Fibroblast of peridontal ligament (primary cell): ENCODE results near the gene SLC19A1.

Source experiments
- DNase-seq: peaks from one replicate; pipeline ENCODE4 v3.0.0-alpha.2; 2010; ENCODE audit errors: extremely low read depth

Gene SLC19A1

GRCh38 chr21:45558044-45558721 is 15.9 kb upstream of the SLC19A1 start:
- no peak for DNase-seq

GRCh38 chr21:45557616-45558043 is 15.4 kb upstream of the SLC19A1 start:
- no peak for DNase-seq

DNA sequence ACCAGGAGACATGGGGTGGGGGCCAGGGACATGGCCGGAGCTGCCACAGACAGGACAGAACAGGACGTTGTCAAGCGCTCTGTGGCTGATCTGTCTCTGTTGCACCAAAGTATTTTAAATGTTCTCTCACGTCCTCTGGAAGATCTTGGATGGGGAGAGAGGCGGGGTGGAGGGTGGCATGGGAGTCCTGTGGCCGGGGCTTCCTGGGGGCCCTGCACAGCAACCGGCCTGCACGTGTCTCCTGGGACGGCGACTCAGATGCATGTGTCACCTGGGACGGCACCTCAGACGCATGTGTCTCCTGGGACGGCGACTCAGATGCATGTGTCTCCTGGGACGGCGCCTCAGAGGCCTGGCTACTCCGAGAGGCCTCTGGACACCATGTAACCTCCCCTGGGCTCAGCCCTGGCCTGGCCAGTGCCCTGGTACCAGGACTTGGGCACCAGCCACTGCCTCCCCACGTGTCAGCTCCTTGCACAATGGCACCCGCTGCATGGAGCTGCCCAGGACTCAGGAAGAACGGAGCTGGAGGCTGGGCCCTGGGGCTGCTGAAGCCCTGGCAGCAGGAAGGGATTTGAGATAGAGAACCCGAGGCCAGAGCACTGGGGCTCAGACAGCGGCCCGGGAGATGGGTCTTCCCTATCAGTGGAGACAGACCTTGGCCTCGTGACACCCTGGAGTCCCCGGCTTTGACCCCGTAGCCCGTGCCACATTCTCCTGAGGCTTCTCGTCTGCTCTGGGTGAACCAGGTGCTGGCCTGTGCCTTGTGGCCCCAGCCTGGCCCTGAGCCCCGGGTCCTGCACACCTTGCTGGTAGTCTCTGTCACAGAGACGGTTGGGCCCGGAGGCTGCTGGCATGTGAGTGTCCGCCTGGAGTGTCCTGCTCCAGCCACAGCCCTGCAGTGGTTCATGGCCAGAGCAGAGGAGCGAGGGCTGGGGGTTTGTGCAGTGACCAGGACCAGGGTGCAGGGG is 14.7 kb upstream of the SLC19A1 start:
- no peak for DNase-seq

- no peak for DNase-seq
Observed at GRCh38 chr21:45556302-45556644, 14.0 kb upstream of the SLC19A1 start.

GRCh38 chr21:45555557-45556301 is 13.5 kb upstream of the SLC19A1 start:
- peak; percentile 74 for DNase-seq

- no peak for DNase-seq
Observed at GRCh38 chr21:45555251-45555556, 13.0 kb upstream of the SLC19A1 start.

- peak; percentile 65 for DNase-seq
Observed at GRCh38 chr21:45554477-45555175, 12.4 kb upstream of the SLC19A1 start.

DNA sequence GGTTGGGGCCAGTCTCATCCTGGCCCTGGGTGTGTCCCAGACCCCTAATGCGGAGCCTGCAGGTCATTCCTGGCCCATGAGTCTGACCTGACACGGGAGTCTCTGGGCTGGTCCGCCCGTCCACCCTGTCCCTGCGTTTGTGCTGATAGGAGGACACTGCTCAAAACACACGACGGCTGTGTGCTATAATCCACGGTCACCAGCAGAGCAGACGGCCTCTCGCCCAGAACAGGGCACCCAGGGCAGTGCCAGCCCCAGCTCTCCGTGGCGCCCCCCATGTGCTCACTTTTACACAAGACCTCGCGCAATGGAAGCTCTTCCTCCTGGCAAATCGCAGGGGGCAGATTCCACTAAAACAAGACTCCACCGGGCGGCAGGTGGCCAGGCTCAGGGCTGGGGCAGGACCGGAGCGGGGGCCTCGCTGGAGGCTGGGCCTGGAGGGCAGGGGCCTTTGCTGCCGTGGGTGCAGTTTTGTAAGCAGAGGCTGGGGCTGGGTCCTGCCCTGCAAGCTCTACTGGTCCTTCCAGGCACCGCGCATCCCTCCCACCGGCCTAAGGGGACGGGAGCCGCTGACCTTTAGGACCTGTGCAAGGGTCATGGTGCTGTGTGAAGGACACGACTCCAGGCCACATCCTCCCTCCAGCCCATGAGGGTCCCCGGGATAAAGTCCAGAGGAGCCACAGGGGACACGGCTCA is 10.6 kb upstream of the SLC19A1 start:
- DNase-seq, result no peak

- no peak for DNase-seq
Observed at GRCh38 chr21:45551783-45552695, 9.8 kb upstream of the SLC19A1 start.

DNA sequence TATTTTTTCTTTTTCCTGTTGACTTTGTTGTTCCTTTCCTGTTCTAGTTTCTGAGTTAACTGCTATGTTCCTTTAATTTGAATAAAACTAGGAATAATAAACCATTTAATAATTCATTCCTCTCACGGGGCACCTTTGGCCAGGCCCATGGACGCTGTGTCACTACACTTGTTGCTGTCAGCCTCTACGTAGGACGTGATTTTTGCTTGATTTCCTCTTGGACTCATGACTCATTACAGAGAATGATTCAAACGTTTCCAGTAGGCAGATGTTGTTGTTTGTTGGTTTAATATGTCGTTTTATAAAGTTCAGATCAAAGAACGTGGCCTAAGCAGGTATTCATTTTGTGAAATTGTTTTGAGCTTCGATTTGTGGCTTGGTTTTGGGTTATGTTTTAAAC is 9.1 kb upstream of the SLC19A1 start:
- peak; percentile 48 for DNase-seq

DNA sequence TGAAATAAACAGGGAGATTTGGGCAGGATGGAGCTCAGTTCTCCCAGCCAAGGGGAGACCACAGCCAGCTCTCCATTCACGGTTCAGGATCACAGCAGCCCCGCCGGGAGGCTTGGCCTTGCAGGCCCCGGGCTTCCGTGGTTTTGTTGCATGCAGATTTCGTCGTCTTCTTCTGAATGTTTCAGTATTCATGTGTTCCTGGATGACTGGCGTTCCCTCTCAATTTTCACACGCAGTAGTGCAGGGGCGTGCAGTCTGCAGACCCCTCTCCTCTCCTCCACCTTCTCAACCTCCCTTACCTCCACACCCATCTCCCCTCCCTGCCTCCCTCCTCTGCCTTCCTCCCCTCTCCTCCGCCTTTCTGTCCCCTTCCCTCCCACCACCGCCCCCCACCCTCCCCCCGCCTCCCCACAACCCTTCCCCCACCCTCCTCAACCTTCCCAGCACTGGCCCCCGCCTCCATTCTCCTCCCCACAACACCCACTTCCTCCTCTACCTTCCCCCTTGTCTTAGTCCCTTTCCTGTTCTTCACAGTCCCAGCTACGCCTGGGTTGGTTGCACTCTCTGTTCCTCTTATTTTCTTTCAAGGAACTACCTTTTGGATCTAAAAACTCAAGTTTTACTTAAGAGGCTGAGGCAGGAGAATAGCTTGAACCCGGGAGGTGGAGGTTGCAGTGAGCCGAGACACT is 8.4 kb upstream of the SLC19A1 start:
- DNase-seq, result peak; percentile 21

- no peak for DNase-seq
Observed at GRCh38 chr21:45549626-45550463, 7.6 kb upstream of the SLC19A1 start.

DNA sequence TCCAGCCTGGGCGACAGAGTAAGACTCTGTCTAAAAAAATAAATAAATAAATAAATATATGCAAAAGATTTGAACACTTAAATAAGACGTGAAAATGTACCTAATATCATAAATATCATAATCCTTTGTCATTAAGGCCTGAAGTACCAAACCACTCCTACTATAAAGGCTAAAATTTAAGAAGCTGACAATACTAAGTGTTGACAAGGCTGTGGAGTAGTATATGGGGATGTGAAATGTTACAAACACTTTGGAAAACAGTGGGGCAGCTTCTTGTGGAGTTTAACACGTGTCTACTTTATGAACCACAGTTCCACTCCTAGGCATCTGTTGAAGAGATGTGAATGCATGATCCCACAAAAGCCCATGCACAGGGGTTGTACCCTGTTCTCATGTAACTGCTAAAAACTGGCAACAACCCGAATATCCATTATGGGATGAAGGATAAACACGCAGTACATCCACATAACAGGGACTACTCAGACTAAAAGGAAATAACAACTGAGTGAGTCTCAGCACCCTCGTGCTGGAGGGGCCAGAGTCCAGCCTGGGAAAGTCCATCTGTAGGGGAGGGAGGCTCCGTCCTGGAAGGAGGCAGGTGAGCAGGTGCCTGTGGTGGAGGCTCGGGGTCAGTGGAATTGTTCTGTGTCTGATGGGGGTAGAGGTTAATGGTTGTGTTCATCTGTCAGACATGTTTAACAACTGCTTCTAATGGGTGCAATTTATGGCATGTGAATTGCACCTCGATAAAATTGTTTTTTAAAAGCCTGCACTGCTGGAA is 6.7 kb upstream of the SLC19A1 start:
- no peak for DNase-seq

GRCh38 chr21:45547545-45547900 is 5.3 kb upstream of the SLC19A1 start:
- DNase-seq, result no peak

GRCh38 chr21:45546636-45547544 is 4.7 kb upstream of the SLC19A1 start:
- no peak for DNase-seq

GRCh38 chr21:45545691-45546531 is 3.7 kb upstream of the SLC19A1 start:
- no peak for DNase-seq
